Measurements from ENCODE around the gene MED16.

The MED16 gene

DNA sequence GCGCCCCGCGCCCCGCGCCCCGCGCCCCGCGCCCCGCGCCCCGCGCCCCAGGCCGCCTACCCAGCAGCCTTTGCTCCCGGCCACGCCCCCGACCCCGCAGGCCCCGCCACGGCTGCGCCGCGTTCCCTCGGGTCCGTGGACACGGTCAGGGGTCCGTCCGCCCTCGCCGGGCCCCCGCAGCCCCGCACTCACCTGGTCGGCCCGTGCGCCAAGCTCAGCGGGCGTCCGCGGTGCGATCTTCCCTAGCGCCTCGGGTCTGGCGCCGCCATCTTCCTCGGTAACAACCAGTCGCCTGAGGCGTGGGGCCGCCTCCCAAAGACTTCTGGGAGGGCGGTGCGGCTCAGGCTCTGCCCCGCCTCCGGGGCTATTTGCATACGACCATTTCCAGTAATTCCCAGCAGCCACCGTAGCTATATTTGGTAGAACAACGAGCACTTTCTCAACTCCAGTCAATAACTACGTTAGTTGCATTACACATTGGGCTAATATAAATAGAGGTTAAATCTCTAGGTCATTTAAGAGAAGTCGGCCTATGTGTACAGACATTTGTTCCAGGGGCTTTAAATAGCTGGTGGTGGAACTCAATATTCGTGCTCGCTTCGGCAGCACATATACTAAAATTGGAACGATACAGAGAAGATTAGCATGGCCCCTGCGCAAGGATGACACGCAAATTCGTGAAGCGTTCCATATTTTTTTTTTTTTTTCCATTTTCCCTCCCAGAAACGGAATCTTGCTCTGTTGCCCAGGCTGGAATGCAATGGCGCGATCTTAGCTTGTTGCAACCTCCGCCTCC, at the start of gene MED16, which contains the start of gene RNU6-9:
Gene MED16, minus strand, starts transcription at position 294 of the 796 bp plus-strand sequence. CDS start 2,056 bp downstream, outside the sequence.
Gene RNU6-9, plus strand, starts transcription at position 591 of the 796 bp plus-strand sequence.
- peak; percentile 98 for DNase-seq

GRCh38 chr19:942133-942645, 49.2 kb upstream of the MED16 start:
- no peak for DNase-seq

GRCh38 chr19:941292-942132, 48.5 kb upstream of the MED16 start:
- DNase-seq, result no peak

DNA sequence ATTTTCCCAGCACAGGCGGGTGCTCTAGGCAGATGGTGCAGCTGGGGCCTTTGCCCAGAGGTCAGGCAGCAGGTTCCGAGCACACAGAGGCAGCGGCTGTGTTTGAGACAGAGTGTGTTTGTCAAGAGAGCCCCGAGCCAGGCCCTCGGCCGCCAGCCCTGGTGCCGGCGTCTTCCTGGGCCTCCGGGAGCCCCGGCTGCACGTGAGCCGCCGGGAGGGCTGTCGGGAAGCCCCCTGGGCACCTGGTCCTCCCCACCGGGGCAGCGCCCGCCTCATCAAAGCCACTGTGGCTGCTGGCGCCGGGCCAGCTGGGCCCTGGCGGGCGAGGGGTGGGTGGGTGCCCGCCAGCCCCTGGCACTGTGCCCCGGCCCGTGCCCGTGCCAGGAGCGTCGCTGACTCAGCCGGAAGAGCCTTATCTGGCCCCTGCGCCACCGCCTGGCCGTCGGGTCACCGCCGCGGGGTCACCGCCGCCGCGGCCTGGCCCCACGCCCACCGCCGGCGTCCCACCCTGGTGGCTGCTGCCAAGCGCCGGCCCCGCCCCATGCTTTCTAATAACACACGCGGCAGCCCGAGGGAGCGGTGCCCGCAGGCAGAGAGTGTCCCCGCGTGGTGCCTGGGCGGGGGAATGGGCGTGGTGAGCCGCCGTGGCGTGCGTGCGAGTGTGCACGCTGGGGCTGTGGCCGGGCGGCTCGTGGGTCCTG, 47.8 kb upstream of the MED16 start:
- DNase-seq, result no peak

DNA sequence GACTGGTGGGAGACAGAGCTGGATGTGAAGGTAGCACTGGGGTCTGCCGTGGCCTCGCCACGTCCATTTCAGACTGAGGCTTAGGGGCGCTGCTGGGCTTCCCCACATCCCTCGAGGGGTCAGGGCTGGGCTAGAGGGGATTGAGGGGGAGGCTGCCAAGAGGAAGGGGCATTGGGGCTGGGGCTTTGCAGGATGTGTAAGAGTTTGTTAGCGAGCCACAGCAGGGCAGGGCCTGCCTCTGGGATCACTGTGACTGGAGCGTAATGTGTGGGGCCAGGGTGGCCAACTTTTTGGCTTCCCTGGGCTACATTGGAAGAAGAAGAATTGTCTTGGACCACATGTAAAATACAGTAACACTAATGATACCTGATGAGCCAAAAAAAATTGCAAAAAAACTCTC, 46.9 kb upstream of the MED16 start:
- no peak for DNase-seq

- no peak for DNase-seq
Observed at GRCh38 chr19:939439-939838, 46.5 kb upstream of the MED16 start.

- no peak for DNase-seq
Observed at GRCh38 chr19:938233-938923, 45.4 kb upstream of the MED16 start.

- no peak for DNase-seq
Observed at GRCh38 chr19:937259-937694, 44.3 kb upstream of the MED16 start.

DNA sequence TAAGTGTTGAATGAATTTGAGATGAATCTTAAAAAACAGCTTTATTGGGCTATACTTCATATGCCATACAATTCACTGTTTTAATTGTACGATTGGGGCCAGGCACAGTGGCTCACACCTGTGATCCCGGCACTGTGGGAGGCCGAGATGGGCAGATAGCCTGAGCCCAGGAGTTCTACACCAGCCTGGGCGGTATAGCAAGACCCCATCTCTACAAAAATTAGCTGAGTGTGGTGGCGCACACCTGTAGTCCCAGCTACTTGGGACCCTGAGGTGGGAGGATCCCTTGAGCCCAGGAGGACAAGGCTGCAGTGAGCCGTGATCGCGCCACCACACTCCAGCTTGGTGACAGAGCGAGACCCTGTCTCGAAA, 43.2 kb upstream of the MED16 start:
- DNase-seq, result no peak

GRCh38 chr19:934865-935479, 42.0 kb upstream of the MED16 start:
- DNase-seq, result peak; percentile 44

GRCh38 chr19:934197-934840, 41.3 kb upstream of the MED16 start:
- DNase-seq, result no peak

- DNase-seq, result no peak
Observed at GRCh38 chr19:933553-933882, 40.5 kb upstream of the MED16 start.

GRCh38 chr19:932648-933552, 39.9 kb upstream of the MED16 start:
- peak; percentile 78 for DNase-seq

DNA sequence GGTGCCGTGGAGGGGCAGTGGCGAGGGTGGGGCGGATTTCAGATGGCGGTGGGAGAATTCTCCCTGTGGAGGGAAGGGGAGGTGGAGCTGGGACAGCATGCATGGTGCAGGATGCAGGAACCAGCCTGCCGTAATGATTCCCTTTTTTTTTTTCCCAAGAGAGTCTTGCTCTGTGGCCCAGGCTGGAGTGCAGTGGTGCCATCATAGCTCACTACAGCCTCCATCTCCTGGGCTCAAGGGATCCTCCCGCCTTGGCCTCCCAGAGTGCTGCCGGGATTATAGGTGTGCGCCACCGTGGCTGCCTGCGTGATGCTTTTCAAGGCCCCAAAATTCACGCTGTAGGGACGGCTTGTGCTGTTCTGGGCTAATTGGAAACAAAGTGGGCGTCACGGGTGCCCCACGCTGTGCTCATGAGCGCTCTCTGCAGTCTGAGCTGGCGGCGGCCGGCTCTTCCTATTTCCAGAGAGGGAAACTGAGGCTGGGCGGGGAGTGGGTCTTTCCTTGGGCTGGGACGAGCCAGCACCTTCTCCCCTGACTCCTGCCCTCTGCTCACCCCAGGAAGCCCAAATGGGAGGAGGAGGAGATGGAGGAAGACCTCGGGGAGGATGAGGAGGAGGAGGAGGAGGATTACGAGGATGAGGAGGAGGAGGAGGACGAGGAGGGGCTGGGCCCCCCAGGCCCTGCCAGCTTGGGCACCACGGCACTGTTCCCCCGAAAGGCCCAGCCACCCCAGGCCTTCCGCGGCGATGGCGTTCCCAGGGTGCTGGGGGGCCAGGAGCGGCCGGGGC, 39.1 kb upstream of the MED16 start:
- no peak for DNase-seq

GRCh38 chr19:929891-930258, 36.9 kb upstream of the MED16 start:
- no peak for DNase-seq

GRCh38 chr19:929203-929890, 36.4 kb upstream of the MED16 start:
- DNase-seq, result no peak

DNA sequence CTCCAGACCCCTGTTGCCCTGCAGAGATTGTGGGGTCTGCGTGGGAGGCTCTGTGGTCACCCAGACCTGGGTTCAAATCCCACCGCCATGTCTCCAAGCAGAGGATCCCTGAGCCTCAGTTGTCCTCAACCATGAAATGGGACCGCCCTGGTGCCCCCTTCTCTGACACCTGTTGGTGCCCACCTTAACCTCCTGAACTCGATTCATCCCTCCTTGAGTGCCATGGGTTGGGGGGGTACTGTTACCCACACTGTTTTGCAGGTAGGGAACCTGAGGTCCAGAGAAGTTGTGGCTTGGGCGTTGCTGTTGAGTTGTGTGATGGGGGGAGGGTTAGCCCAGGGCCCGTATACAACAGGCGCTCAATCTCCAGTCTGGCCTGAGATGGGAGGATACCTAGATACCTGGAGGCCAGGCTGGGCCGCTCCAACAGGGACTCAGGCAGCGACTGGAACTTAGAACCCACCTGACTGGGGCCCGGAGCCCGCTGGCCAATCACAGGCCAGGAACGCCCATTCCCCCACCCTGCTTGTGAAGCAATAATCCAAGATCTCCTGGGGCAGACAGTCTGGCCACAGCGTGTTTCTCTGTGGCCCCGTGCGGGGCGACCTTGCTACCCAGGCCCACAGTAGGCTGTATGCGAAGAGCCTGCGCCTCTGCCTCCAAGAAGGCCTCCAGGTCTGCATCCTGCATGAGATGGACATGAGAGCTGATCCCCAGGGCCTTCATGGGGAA, 35.6 kb upstream of the MED16 start:
- DNase-seq, result no peak

DNA sequence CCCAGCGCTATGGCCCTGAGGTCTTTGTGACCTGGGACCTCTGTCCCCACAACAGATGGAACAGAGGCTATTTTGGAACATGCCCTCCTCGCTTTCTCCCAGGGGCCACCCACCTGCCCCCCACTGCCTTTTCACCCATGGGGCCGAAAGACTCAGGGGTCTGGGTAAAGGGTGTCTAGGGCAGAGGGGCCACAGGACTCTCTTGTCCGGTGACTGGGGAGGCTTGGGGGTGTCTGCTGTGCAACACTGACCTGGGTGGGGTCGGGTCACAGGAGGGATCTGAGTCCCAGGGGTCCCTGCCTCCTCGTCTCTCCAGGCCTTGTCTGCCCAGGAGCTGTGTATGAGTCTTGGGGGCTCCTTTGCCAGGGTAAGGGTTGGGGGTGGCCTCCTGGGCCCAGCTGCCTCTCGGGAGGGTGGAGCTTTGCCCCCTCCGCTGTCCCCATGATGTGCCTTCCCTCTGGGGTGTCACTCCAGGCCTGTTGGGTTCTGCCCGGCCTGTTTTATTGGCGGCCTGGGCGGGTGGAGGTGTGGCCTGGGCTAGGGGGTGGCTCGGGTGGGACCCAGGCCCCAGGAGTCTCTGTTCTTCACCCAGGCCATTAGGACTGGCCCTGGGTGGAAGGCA, 34.9 kb upstream of the MED16 start:
- DNase-seq, result no peak

All from eye (tissue), 1 donor.